ENCODE data around the gene HSPB7.
"Not testable (repeated sequence)": the region's sequence is repeated elsewhere in the genome, so short reads cannot be mapped to it uniquely, and the experiment has no call there.

HSPB7 gene

DNA sequence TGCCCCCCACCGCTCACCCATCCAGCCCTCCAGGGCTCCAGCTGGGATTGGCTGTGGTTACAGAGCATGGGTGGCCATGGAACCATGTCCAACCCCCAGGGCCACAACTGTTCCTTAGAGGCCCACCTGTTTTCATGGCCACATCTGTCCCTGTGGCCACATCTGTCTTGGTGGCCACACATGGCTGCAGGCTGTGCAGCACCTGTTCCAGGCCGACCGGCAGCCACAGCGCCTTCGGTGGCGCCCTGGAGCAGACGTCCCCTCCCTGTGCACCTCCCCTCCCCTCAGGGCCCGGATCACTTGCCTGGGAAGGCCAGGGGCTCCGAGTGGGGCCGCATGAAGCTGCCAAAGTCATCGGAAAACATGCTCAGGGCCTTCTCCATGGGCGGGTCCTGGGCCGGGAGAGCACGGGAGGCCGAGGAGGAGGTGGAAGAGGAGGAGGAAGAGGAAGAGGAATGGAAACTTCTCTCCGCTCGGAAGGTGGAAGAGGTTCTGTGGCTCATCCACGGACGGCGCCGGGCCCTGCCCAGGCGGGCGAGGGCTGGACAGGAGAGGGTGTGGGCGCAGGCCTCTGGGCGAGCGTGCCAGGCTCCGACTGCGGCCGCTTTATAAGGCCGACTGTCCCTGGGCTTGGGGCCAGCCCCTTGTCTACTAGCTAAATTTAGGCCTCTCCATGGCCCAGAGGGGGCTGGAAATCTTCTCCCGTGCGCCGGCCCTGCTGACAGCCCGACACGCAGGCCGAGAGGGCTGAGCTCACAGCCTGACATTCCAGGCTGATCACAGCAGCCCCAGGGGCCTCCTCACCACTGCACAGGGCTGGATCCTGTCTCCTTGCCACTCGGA is at the start of gene HSPB7:
Gene HSPB7 (minus strand): TSS at position 583 of the 843 bp plus-strand sequence. CDS start 80 bp downstream, at position 503.
- Histone ChIP-seq H4K20me1 (no peaks in the 10 kb centered on the region), H3K4me1 (peaks cover 96% of the 10 kb centered on the region), H3K4me3 (peak within 1 kb of the TSS; percentile 4; the same call in 1 of the 2 replicates), H3K9me3 (no peaks in the 10 kb centered on the region), H3K4me2 (peak within 1 kb of the TSS; percentile 92), H3K9ac (peak within 1 kb of the TSS; percentile 50), H3K36me3 (no peaks in the 10 kb centered on the region), H3K27me3 (no peaks in the 10 kb centered on the region), H3K27ac (peak within 1 kb of the TSS; percentile 87)
- TF ChIP-seq Cebpa-rat (IDR thresholded peaks at IDR 0.05) = no peak

- peaks cover 76% of the 10 kb centered on the region for H3K4me1 ChIP-seq
Measured at GRCh38 chr1:16067127-16067768, 49.4 kb upstream of the HSPB7 start.

GRCh38 chr1:16066245-16066644 is 48.4 kb upstream of the HSPB7 start:
- Histone ChIP-seq H3K4me1 (peaks cover 73% of the 10 kb centered on the region), H3K36me3 (no peaks in the 10 kb centered on the region), H3K4me2 (peak overlapping the region; percentile 96; the same call in 1 of the 2 replicates), H4K20me1 (no peaks in the 10 kb centered on the region), H3K9ac (no peak overlapping the region), H3K4me3 (no peak overlapping the region), H3K9me3 (no peaks in the 10 kb centered on the region), H3K27ac (no peak overlapping the region), H3K27me3 (no peaks in the 10 kb centered on the region; the same call in 1 of the 2 replicates)
- no peak for TF ChIP-seq Cebpa-rat (IDR thresholded peaks at IDR 0.05)

More at GRCh38 chr1:16067127-16067768, 49.4 kb upstream of the HSPB7 start:
- Histone ChIP-seq H3K27ac (peak overlapping the region; percentile 57), H3K9ac (no peak overlapping the region; the same call in 1 of the 2 replicates), H3K9me3 (no peaks in the 10 kb centered on the region), H3K4me3 (peak overlapping the region; percentile 39), H4K20me1 (peaks cover 7% of the 10 kb centered on the region), H3K27me3 (peaks cover 7% of the 10 kb centered on the region), H3K36me3 (no peaks in the 10 kb centered on the region), H3K4me2 (peak overlapping the region; percentile 96)
- no peak for TF ChIP-seq Cebpa-rat (IDR thresholded peaks at IDR 0.05)

GRCh38 chr1:16065269-16065576 is 47.4 kb upstream of the HSPB7 start:
- Histone ChIP-seq H3K4me2 (peak overlapping the region; percentile 80), H3K9me3 (no peaks in the 10 kb centered on the region), H3K4me3 (no peak overlapping the region), H3K27ac (peak overlapping the region; percentile 34; the same call in 1 of the 2 replicates), H4K20me1 (no peaks in the 10 kb centered on the region), H3K9ac (no peak overlapping the region), H3K4me1 (peaks cover 74% of the 10 kb centered on the region), H3K27me3 (no peaks in the 10 kb centered on the region), H3K36me3 (no peaks in the 10 kb centered on the region)
- no peak for TF ChIP-seq Cebpa-rat (IDR thresholded peaks at IDR 0.05)

DNA sequence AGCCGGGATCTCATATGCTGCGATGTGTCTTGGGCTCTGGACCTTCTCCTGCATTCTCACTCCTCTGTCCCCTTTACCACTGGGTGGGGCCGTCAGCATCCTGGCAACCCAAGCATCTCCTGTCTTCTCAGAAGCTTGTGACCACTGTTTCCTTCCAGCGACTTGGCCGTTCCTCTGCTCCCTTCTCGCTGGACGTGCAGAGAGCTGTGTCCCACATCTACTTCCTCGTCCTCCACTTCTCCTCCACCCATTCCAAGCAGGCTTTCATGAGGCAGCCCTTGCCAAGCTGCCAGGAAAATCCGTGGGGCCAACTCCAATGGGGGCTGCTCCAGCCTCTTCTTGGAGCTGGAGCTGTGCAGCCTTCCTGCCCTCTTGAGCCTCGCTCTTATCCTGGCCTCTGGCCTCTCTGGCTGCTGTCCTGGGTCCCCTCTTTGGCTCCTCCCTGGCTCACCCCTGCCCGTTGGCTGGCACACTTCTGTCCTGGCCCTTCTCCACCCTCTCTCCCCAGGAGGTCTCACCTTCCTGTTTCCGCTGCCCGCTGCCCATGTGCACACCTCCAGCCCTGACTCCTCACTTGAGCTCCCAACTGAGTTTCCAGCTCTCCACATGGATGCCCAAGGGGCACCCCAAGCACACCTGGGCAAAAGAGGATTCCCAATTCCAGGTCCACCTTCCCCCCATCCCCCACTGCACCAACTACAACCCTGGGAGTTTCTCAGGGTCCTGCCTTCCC is 46.9 kb upstream of the HSPB7 start:
- Histone ChIP-seq H3K4me3 (no peak overlapping the region), H3K27ac (peak overlapping the region; percentile 34; the same call in 1 of the 2 replicates), H3K27me3 (no peaks in the 10 kb centered on the region), H3K4me1 (peaks cover 68% of the 10 kb centered on the region), H4K20me1 (no peaks in the 10 kb centered on the region), H3K9ac (no peak overlapping the region), H3K4me2 (peak overlapping the region; percentile 80), H3K36me3 (no peaks in the 10 kb centered on the region), H3K9me3 (no peaks in the 10 kb centered on the region)
- no peak for TF ChIP-seq Cebpa-rat (IDR thresholded peaks at IDR 0.05)

DNA sequence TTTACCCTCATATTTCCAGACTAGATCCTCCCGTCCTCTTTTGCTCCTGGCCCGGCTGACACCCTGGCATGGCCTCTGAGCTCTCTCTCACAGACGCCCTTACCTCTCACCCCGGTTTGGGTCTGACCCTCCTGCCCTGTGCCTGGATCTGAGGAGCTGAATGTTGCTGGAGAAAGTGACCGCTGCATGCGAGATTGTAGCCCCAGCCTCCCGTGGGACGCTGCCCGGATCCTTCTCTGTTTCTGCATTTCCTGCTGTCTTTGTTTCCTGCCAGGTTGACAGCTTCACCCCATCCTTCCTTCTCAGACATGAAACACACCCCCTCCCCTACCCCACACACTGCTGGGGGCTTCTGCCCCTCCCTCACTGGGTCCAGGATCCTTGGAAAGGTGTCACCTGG is 46.1 kb upstream of the HSPB7 start:
- Histone ChIP-seq H3K36me3 (no peaks in the 10 kb centered on the region), H3K4me2 (peak overlapping the region; percentile 80), H3K4me3 (no peak overlapping the region), H4K20me1 (no peaks in the 10 kb centered on the region), H3K9ac (peak overlapping the region; percentile 33; the same call in 1 of the 2 replicates), H3K27me3 (no peaks in the 10 kb centered on the region), H3K9me3 (no peaks in the 10 kb centered on the region), H3K27ac (peak overlapping the region; percentile 14; the same call in 1 of the 2 replicates), H3K4me1 (peaks cover 61% of the 10 kb centered on the region)
- no peak for TF ChIP-seq Cebpa-rat (IDR thresholded peaks at IDR 0.05)

- Histone ChIP-seq H4K20me1 (no peaks in the 10 kb centered on the region), H3K9ac (peak overlapping the region; percentile 33; the same call in 1 of the 2 replicates), H3K4me1 (peaks cover 55% of the 10 kb centered on the region), H3K27ac (peak overlapping the region; percentile 14; the same call in 1 of the 2 replicates), H3K27me3 (no peaks in the 10 kb centered on the region), H3K4me3 (no peak overlapping the region), H3K4me2 (peak overlapping the region; percentile 80), H3K36me3 (no peaks in the 10 kb centered on the region), H3K9me3 (no peaks in the 10 kb centered on the region)
- no peak for TF ChIP-seq Cebpa-rat (IDR thresholded peaks at IDR 0.05)
Measured at GRCh38 chr1:16063226-16063829, 45.5 kb upstream of the HSPB7 start.

DNA sequence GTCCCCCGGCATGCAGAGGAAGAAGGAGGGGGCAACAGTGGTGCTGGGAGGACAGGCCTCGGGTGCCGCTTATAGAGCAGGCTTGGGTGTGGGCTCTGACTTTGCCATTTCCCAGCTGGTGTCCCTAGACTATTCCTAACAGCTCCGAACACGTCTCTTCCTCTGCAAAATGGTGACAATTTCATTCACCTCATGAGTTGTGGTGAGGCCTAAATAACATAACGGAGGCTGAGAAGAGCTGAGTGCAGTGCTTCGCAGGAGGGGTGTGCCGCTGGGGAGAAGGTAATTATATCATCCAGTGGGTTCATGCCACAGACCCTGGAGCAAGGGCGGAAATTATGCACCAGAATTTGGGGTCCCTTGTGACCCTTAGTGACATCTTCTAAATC is 44.8 kb upstream of the HSPB7 start:
- H3K36me3 ChIP-seq, H3K9ac ChIP-seq, H3K27me3 ChIP-seq, H3K9me3 ChIP-seq, H3K4me3 ChIP-seq, H3K27ac ChIP-seq, H4K20me1 ChIP-seq, H3K4me2 ChIP-seq: not testable (repeated sequence)
- H3K4me1 ChIP-seq = peaks cover 48% of the 10 kb centered on the region

DNA sequence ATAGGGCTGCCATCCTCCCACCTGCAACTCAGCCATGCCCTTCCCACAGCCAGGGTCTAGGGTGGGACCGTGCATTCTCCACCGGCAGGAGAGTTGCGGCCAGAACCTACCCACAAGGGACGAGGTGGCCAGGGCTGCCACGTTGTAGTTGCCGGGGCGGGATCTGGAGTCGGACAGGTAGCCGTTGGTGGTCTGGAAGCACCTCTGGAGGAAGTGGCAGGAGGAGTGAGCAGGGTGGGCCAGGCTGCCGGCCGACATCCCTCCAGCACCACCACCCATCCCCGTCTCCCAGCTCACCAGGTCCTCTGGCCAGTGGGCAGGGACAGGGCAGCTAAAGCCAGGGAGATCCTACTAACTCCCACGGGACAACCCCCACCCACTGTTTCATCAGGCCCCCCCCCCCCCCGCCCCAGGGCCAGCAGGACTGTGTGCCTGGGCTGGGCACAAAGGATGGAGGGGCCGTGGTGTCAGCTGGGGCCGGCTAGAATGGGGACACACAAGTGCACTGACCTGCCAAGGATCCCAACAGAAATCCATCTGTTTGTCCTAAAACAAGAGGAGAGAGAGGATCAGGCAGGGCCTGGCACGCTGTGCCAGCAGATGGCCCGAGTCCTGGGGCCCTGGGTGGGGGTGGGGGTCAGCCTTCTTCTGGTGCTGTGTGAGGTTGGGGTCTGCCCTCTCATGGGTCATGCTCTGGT is 44.3 kb upstream of the HSPB7 start:
- H3K4me2 ChIP-seq, H3K4me3 ChIP-seq, H4K20me1 ChIP-seq, H3K9ac ChIP-seq, H3K9me3 ChIP-seq, H3K27me3 ChIP-seq, H3K36me3 ChIP-seq, H3K27ac ChIP-seq: not testable (repeated sequence)
- peaks cover 43% of the 10 kb centered on the region for H3K4me1 ChIP-seq
